GM21515 (cell line): ENCODE measurements around the gene PLPPR3.

ENCODE experiments used
- ATAC-seq: cut with Tn5 transposase; IDR thresholded peaks from one replicate; pipeline ENCODE4 v1.9.1; 2021; ENCODE audit not compliant: unreplicated experiment

Gene PLPPR3

GRCh38 chr19:778910-779653 lies 42.7 kb downstream of the PLPPR3 start:
- ATAC-seq: no peak

GRCh38 chr19:776549-776948 lies 45.2 kb downstream of the PLPPR3 start:
- ATAC-seq: no peak

- no peak for ATAC-seq
Observed at GRCh38 chr19:772730-773436, 48.9 kb downstream of the PLPPR3 start.

- ATAC-seq: no peak
Observed at GRCh38 chr19:772063-772462, 49.7 kb downstream of the PLPPR3 start.

- ATAC-seq: no peak
Observed at GRCh38 chr19:771332-771785, 50.4 kb downstream of the PLPPR3 start.

GRCh38 chr19:769616-770015 lies 52.1 kb downstream of the PLPPR3 start:
- ATAC-seq: no peak

GRCh38 chr19:768424-768823 lies 53.3 kb downstream of the PLPPR3 start:
- ATAC-seq: no peak

GRCh38 chr19:765179-765738 lies 56.5 kb downstream of the PLPPR3 start:
- no peak for ATAC-seq

- ATAC-seq: no peak
Observed at GRCh38 chr19:764301-764700, 57.5 kb downstream of the PLPPR3 start.

GRCh38 chr19:763869-764268 lies 57.9 kb downstream of the PLPPR3 start:
- no peak for ATAC-seq

- no peak for ATAC-seq
Observed at GRCh38 chr19:763181-763580, 58.6 kb downstream of the PLPPR3 start.
